ENCODE measurements around the gene TACR1. TPM values are rescaled to one million over a fixed set of nuclear protein-coding genes. Genes with fewer than 3 reads are reported as not detected.

The TACR1 gene
- total RNA-seq, 1 donor from 2014 or later = 1.0 TPM

DNA sequence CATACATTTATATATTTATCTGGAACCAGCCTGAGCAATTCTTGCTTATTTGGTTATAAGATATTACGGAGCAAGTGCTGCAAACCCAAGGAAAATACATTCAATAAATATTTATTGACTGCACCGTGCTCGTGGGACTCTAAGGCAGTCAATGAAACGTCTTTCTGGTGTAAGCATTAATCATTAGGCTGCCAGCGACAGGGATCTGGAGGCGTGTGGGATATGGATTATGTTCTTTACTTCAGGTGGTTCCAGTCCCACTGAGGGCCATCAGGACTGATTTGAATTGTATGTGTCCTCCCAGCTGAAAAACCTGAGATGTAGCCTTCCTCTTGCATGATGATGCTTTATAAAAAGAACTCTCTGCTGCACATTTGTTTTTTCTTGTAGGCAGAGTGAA, 75.4 kb downstream of the TACR1 start:
- TF ChIP-seq, protein P1, sequence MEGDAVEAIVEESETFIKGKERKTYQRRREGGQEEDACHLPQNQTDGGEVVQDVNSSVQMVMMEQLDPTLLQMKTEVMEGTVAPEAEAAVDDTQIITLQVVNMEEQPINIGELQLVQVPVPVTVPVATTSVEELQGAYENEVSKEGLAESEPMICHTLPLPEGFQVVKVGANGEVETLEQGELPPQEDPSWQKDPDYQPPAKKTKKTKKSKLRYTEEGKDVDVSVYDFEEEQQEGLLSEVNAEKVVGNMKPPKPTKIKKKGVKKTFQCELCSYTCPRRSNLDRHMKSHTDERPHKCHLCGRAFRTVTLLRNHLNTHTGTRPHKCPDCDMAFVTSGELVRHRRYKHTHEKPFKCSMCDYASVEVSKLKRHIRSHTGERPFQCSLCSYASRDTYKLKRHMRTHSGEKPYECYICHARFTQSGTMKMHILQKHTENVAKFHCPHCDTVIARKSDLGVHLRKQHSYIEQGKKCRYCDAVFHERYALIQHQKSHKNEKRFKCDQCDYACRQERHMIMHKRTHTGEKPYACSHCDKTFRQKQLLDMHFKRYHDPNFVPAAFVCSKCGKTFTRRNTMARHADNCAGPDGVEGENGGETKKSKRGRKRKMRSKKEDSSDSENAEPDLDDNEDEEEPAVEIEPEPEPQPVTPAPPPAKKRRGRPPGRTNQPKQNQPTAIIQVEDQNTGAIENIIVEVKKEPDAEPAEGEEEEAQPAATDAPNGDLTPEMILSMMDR (IDR thresholded peaks at IDR 0.05; ENCODE audit: unreplicated experiment) = no peak
- peaks cover 3% of the 10 kb centered on the region for H3K4me1 Mint-ChIP-seq (ENCODE audit: unreplicated experiment)
- H3K27ac Mint-ChIP-seq (ENCODE audit: unreplicated experiment) = no peak overlapping the region
- no peaks in the 10 kb centered on the region for H3K27me3 Mint-ChIP-seq (ENCODE audit: unreplicated experiment)
- DNase-seq (ENCODE audit: low spot score) = no peak
- H3K9me3 Mint-ChIP-seq (ENCODE audit: unreplicated experiment) = no peaks in the 10 kb centered on the region
- H3K4me3 Mint-ChIP-seq (ENCODE audit: unreplicated experiment) = no peak overlapping the region
- no peaks in the 10 kb centered on the region for H3K36me3 Mint-ChIP-seq (ENCODE audit: low read depth, unreplicated experiment)

GRCh38 chr2:75113231-75113869, 86.0 kb downstream of the TACR1 start:
- Mint-ChIP-seq H3K4me3 (ENCODE audit: unreplicated experiment) (no peak overlapping the region), H3K4me1 (ENCODE audit: unreplicated experiment) (peaks cover 9% of the 10 kb centered on the region), H3K27me3 (ENCODE audit: unreplicated experiment) (no peaks in the 10 kb centered on the region), H3K9me3 (ENCODE audit: unreplicated experiment) (no peaks in the 10 kb centered on the region), H3K36me3 (ENCODE audit: low read depth, unreplicated experiment) (no peaks in the 10 kb centered on the region), H3K27ac (ENCODE audit: unreplicated experiment) (no peak overlapping the region)
- TF ChIP-seq, protein P1 (IDR thresholded peaks at IDR 0.05; ENCODE audit: unreplicated experiment) = no peak
- no peak for DNase-seq (ENCODE audit: low spot score)

- TF ChIP-seq, protein P1 (IDR thresholded peaks at IDR 0.05; ENCODE audit: unreplicated experiment) = no peak
- H3K9me3 Mint-ChIP-seq (ENCODE audit: unreplicated experiment) = no peaks in the 10 kb centered on the region
- H3K27me3 Mint-ChIP-seq (ENCODE audit: unreplicated experiment) = no peaks in the 10 kb centered on the region
- no peaks in the 10 kb centered on the region for H3K36me3 Mint-ChIP-seq (ENCODE audit: low read depth, unreplicated experiment)
- H3K4me3 Mint-ChIP-seq (ENCODE audit: unreplicated experiment) = no peak overlapping the region
- DNase-seq (ENCODE audit: low spot score) = no peak
- peaks cover 15% of the 10 kb centered on the region for H3K4me1 Mint-ChIP-seq (ENCODE audit: unreplicated experiment)
- no peak overlapping the region for H3K27ac Mint-ChIP-seq (ENCODE audit: unreplicated experiment)
These were observed 90.3 kb downstream of the TACR1 start for GRCh38 chr2:75108937-75109482.

DNA sequence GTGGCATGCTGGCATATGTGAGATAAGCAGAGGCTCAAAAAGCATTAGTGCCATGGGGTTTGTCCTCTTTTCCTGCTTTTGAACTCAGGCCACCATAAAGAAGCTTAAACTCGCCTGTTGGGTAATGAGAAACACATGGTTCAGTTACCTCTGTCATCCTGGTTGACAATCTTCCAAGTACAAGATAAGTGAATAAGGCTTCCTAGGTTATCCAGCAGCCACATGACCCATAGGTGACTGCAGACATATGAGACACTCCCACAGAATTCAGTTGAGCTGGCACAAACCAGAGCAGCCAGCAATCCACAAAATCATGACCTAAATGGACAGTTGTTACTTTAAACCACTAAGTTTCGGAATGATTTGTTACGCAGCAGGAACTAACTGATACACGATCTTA, 97.3 kb downstream of the TACR1 start:
- no peak for DNase-seq (ENCODE audit: low spot score)
- no peaks in the 10 kb centered on the region for H3K36me3 Mint-ChIP-seq (ENCODE audit: low read depth, unreplicated experiment)
- no peak overlapping the region for H3K4me3 Mint-ChIP-seq (ENCODE audit: unreplicated experiment)
- TF ChIP-seq, protein P1 (IDR thresholded peaks at IDR 0.05; ENCODE audit: unreplicated experiment) = no peak
- peaks cover 2% of the 10 kb centered on the region for H3K27me3 Mint-ChIP-seq (ENCODE audit: unreplicated experiment)
- no peak overlapping the region for H3K27ac Mint-ChIP-seq (ENCODE audit: unreplicated experiment)
- peaks cover 9% of the 10 kb centered on the region for H3K4me1 Mint-ChIP-seq (ENCODE audit: unreplicated experiment)
- no peaks in the 10 kb centered on the region for H3K9me3 Mint-ChIP-seq (ENCODE audit: unreplicated experiment)

GRCh38 chr2:75100801-75101151, 98.5 kb downstream of the TACR1 start:
- peaks cover 9% of the 10 kb centered on the region for H3K4me1 Mint-ChIP-seq (ENCODE audit: unreplicated experiment)
- H3K9me3 Mint-ChIP-seq (ENCODE audit: unreplicated experiment) = no peaks in the 10 kb centered on the region
- H3K27ac Mint-ChIP-seq (ENCODE audit: unreplicated experiment) = no peak overlapping the region
- no peak for DNase-seq (ENCODE audit: low spot score)
- peaks cover 2% of the 10 kb centered on the region for H3K27me3 Mint-ChIP-seq (ENCODE audit: unreplicated experiment)
- no peaks in the 10 kb centered on the region for H3K36me3 Mint-ChIP-seq (ENCODE audit: low read depth, unreplicated experiment)
- no peak overlapping the region for H3K4me3 Mint-ChIP-seq (ENCODE audit: unreplicated experiment)
- TF ChIP-seq, protein P1 (IDR thresholded peaks at IDR 0.05; ENCODE audit: unreplicated experiment) = no peak
